ENCODE data around the gene TBC1D30.
"Not testable (repeated sequence)": the region's sequence is repeated elsewhere in the genome, so short reads cannot be mapped to it uniquely, and the experiment has no call there.

The TBC1D30 gene, protein sequence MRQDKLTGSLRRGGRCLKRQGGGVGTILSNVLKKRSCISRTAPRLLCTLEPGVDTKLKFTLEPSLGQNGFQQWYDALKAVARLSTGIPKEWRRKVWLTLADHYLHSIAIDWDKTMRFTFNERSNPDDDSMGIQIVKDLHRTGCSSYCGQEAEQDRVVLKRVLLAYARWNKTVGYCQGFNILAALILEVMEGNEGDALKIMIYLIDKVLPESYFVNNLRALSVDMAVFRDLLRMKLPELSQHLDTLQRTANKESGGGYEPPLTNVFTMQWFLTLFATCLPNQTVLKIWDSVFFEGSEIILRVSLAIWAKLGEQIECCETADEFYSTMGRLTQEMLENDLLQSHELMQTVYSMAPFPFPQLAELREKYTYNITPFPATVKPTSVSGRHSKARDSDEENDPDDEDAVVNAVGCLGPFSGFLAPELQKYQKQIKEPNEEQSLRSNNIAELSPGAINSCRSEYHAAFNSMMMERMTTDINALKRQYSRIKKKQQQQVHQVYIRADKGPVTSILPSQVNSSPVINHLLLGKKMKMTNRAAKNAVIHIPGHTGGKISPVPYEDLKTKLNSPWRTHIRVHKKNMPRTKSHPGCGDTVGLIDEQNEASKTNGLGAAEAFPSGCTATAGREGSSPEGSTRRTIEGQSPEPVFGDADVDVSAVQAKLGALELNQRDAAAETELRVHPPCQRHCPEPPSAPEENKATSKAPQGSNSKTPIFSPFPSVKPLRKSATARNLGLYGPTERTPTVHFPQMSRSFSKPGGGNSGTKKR

GRCh38 chr12:64824500-64825142 is at the start of gene TBC1D30:
Gene TBC1D30 (plus strand): TSS chr12:64824647. CDS start chr12:64824880, 233 bp downstream.
- peak in 1 of 2 donors; percentile 6 for DNase-seq

GRCh38 chr12:64775147-64775736 is 49.2 kb upstream of the TBC1D30 start:
- not testable (repeated sequence) for DNase-seq

- DNase-seq: no peak
Observed at GRCh38 chr12:64779354-64779974, 45.0 kb upstream of the TBC1D30 start.

DNA sequence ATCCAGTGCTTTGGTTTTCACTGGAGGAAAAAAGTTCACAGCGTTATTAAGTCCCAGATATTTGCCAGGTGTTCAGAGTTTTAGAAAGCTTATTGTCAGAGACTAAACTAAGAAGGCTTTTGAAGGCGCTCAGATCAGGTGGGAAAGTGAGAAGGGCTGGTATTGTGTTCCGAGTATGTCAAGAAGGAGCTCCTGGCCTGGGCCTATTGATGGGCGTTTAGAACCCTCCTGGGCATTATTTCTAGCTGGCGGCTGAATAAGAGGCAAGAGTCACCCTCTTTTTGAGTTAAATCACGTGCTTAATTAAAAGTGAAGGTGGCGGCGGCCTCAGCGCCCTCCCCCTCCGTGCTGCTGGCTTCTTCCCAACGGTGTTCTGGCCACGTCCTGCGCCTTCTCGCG is 44.3 kb upstream of the TBC1D30 start:
- DNase-seq: no peak

- peak in 1 of 2 donors; percentile 16 for DNase-seq
Observed at GRCh38 chr12:64780531-64781279, 43.7 kb upstream of the TBC1D30 start.

- DNase-seq: no peak
Observed at GRCh38 chr12:64781280-64782190, 42.9 kb upstream of the TBC1D30 start.

DNA sequence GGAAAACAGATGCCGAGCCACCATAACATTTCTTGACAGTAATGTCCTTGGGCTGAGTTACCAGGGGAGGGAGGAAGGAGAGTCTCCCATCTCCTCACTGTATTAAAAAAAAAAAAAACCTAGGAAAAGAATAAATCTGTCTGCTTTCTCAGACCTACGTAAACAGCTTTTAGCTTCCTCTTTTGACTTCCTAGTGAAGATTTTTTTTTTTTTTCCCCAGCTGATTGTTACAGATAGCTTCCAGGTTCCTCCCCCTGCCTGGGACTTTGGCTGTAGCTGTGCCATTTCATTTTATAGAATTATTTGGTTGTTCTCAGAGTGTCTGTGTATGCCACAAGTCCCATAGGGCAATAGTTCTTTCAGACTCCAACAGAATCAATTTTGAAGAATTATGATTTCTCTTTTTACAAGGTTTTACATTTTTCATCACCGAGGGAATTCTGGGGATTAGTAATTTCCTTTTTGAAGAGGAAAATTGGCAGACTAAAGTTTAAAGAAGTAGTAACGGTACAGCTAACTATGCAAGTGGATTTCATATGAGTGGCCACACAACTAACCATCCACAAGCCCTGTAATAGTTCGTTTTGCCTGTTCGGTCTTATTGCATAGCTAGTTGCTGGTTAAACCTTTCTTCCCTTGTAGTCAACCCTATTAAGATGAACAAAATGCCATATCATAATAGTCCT is 42.1 kb upstream of the TBC1D30 start:
- no peak for DNase-seq

GRCh38 chr12:64785838-64786237 is 38.6 kb upstream of the TBC1D30 start:
- no peak for DNase-seq

DNA sequence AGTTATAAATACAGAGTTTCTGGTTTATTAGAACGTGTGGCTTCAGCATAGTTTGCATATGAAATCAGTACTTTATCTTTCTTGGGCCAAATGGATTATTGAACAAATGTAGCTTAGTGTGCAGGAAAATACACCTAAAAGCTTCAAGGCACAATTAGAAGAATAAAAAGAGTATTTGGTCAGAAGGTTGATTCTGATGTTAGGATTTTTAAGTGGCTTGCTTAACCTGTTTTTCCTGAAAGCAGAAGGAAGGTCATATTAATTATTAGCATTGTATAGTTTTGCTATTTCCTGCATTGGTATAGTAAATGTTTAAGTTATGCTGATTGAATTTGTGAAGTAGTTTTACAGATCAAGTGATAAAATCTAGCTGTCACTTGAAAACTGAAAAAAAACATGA is 34.3 kb upstream of the TBC1D30 start:
- DNase-seq: no peak

DNA sequence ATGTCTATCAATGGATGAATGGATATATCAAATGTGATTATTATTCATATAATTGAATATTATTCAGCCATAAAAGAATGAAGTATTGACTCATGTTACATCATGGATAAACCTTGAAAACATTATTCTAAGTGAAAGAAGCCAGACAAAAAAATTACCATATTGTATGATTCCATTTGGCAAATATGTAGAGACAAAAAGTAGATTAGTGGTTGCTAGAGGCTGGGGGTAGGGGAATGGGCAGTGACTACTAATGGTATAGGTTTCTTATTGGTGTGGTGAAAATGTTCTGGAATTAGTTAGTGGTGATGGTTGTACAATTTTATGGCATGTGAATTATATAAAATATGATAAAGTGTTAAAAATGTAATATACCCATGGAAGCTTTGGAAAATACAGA is 33.4 kb upstream of the TBC1D30 start:
- DNase-seq: no peak

DNA sequence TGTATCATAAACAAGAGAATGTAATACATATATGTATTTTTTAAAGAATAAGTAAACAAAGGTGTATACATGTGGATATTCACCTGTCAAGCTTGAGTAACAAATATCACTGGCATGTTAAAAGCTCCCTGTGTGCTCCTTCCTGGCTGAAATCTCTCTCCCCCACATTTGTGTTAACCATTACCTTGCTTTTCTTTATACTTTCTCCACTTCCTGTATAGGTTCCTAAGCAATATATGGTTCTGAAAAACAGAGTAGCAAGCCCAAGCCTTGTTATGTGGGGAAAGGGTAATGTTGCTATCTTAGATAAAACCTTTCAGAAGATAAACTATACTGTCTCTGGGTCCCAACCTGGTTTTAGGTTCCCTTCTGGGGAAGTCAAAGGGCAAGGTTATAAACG is 32.3 kb upstream of the TBC1D30 start:
- no peak for DNase-seq

GRCh38 chr12:64793610-64794009 is 30.8 kb upstream of the TBC1D30 start:
- no peak for DNase-seq

DNA sequence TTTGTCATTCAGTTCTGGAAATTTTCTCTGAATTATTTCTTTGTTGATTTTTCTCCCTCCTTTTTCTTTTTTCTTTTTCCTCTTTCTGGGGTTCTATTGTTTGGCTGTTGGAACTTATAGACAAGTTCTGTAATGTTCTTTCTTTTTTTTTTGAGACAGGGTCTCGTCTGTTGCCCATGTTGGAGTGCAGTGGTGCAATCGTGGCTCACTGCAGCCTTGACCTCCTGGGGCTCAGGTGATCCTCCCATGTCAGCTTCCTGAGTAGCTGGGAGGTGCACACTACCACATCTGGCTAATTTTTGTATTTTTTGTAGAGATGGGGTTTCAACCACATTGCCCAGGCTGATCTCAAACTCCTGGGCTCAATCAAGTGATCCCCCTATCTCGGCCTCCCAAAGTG is 30.1 kb upstream of the TBC1D30 start:
- DNase-seq: no peak

- peak; percentile 57 to 64 for DNase-seq
Observed at GRCh38 chr12:64796205-64796845, 28.1 kb upstream of the TBC1D30 start.

- DNase-seq: no peak
Observed at GRCh38 chr12:64797156-64797555, 27.3 kb upstream of the TBC1D30 start.

GRCh38 chr12:64798165-64798564 is 26.3 kb upstream of the TBC1D30 start:
- DNase-seq: no peak

DNA sequence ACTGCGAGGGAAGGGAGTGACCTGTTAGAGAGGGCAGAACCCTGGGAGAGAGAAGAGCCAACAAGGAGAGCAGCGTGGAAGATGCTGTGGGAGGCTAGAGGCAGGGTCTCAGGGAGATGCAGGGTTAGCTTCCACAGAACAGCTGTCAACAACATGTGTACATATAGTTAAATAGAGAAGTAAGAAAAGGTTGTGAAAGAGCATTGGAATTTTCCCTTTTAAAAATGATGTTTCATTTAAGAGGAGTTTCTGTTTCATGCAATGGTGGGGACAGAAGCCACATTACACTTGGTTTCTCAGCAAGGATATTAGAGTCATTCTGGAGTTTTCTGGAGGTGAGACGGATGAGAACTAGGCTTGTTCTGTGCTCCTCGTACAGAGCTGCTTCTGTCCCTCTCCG is 23.8 kb upstream of the TBC1D30 start:
- DNase-seq: no peak

GRCh38 chr12:64801381-64801780 is 23.1 kb upstream of the TBC1D30 start:
- no peak for DNase-seq

- peak; percentile 57 to 63 for DNase-seq
Observed at GRCh38 chr12:64802180-64802775, 22.2 kb upstream of the TBC1D30 start.
